Panc1 (cell line): Measurements from ENCODE around the gene SLC7A14. TPM values are rescaled to one million over a fixed set of nuclear protein-coding genes. Genes with fewer than 3 reads are reported as not detected.
A peak's percentile ranks its signal among the peaks of the same experiment; 100 is the strongest.

Experiments
- ATAC-seq: fragments of 200-7000 bp; cut with Tn5 transposase; 2 replicates; pipeline ENCODE4 v1.9.1; 2020; ENCODE audit warnings: mild to moderate bottlenecking, moderate library complexity
- BruUV-seq: library from RNA; stranded (reverse); fragments of 400-500 nt; replicated peaks from 2 replicates; lab custom pipeline; 2021; lab: Mats Ljungman, UMichigan
- CTCF ChIA-PET: fragments of 300-600 bp; sonication (Branson Sonifier 250); formaldehyde crosslinking; loops from one replicate; lab custom pipeline; 2022; ENCODE audit warnings: antibody characterized with exemption; lab: Charles Lee
- POLR2A ChIA-PET: fragments of 300-600 bp; sonication (Branson Sonifier 250); formaldehyde crosslinking; loops from one replicate; lab custom pipeline; 2022; ENCODE audit warnings: antibody characterized with exemption; lab: Charles Lee
- DNase-seq: peaks from one replicate; pipeline ENCODE4 v3.0.0-alpha.2; 2010; ENCODE audit warnings: low read depth, low spot score
- H3K27ac ChIP-seq: 2 replicates; pipeline ENCODE4 v1.5.1; 2011; ENCODE audit warnings: mild to moderate bottlenecking, low read length, inconsistent platforms
- H3K27me3 ChIP-seq: fragments of 200-500 bp; sonication (Bioruptor generic); 2 replicates; pipeline ENCODE4 v1.6.0; 2014; ENCODE audit warnings: low read length, inconsistent platforms; ENCODE audit not compliant: control insufficient read depth, insufficient read depth
- H3K36me3 ChIP-seq: fragments of 200-500 bp; sonication (Bioruptor generic); 2 replicates; pipeline ENCODE4 v1.5.1; 2014; ENCODE audit warnings: inconsistent platforms, mild to moderate bottlenecking, low read length, moderate library complexity; ENCODE audit not compliant: control insufficient read depth, insufficient read depth
- H3K4me1 ChIP-seq: 2 replicates; pipeline ENCODE4 v1.5.1; 2011; ENCODE audit warnings: inconsistent platforms, mild to moderate bottlenecking, low read length, moderate library complexity; ENCODE audit not compliant: control insufficient read depth, insufficient read depth
- H3K4me3 ChIP-seq, 2 experiments: 2 replicates each; pipeline ENCODE4 v1.5.1; 2011 to 2012; ENCODE audit warnings: low read depth in 2 of 2, low read length in 2 of 2, mild to moderate bottlenecking in 2 of 2, inconsistent platforms in 1 of 2, moderate library complexity in 1 of 2
- H3K9me3 ChIP-seq: fragments of 200-500 bp; sonication (Bioruptor generic); 2 replicates; pipeline ENCODE4 v1.5.1; 2014; ENCODE audit warnings: low read depth, mild to moderate bottlenecking, inconsistent platforms, low read length, moderate library complexity; ENCODE audit not compliant: control insufficient read depth, insufficient read depth
- POLR2AphosphoS5 ChIP-seq: IDR thresholded peaks from 2 replicates; pipeline ENCODE4 v1.6.1; 2012; ENCODE audit warnings: mild to moderate bottlenecking, low read depth, low read length, moderate library complexity
- SIN3A ChIP-seq: IDR thresholded peaks from 2 replicates; pipeline ENCODE4 v1.6.1; 2012; ENCODE audit warnings: low read depth, mild to moderate bottlenecking, low read length, moderate library complexity, borderline replicate concordance; ENCODE audit not compliant: insufficient read depth
- TCF7L2 ChIP-seq: IDR thresholded peaks from 2 replicates; pipeline ENCODE4 v1.6.1; 2011; ENCODE audit warnings: mild to moderate bottlenecking, low read depth, low read length, inconsistent platforms
- in situ Hi-C: cut with HindIII; loops from 2 replicates; pipeline ENCODE4 v1.10.0; 2016; ENCODE audit warnings: low sequenced_read_pairs, low pct_unique_long_range_greater_than_20kb
- intact Hi-C: fragments of 100-400 bp; cut with micrococcal nuclease; formaldehyde crosslinking; loops from one replicate; pipeline ENCODE4 v1.10.0; 2022; ENCODE audit not compliant: unreplicated experiment
- total RNA-seq: library from RNA; stranded (reverse); gene quantifications from one replicate; pipeline ENCODE4 v1.2.1, GENCODE V29; 2021; ENCODE audit not compliant: unreplicated experiment
- TF ChIP-seq, protein P1 (sequence below), 2 experiments: IDR thresholded peaks; 2 replicates each; pipeline ENCODE4 v1.6.1; 2011 to 2012; ENCODE audit warnings: low read depth in 2 of 2, control low read depth in 1 of 2, low read length in 1 of 2, mild to moderate bottlenecking in 1 of 2, moderate library complexity in 1 of 2; ENCODE audit not compliant: insufficient read depth in 1 of 2
- TF ChIP-seq, protein P2 (sequence below): fragments of 450-650 bp; IDR thresholded peaks from 2 replicates; pipeline ENCODE4 v1.5.1; 2017; ENCODE audit warnings: mild to moderate bottlenecking

The SLC7A14 gene
- total RNA-seq, 1 experiment from 2014 or later = not detected

GRCh38 chr3:170511371-170511770 is 74.5 kb downstream of the SLC7A14 start:
- 0 out of 2 replicates have a peak, but pooled peaks cover under 1% of the 10 kb centered on the region for H3K4me1 ChIP-seq
- H3K36me3 ChIP-seq = no peaks in the 10 kb centered on the region
- ATAC-seq = no peak
- DNase-seq = no peak
- TF ChIP-seq TCF7L2 (no peak), SIN3A (no peak), POLR2AphosphoS5 (no peak)
- TF ChIP-seq, protein P1, sequence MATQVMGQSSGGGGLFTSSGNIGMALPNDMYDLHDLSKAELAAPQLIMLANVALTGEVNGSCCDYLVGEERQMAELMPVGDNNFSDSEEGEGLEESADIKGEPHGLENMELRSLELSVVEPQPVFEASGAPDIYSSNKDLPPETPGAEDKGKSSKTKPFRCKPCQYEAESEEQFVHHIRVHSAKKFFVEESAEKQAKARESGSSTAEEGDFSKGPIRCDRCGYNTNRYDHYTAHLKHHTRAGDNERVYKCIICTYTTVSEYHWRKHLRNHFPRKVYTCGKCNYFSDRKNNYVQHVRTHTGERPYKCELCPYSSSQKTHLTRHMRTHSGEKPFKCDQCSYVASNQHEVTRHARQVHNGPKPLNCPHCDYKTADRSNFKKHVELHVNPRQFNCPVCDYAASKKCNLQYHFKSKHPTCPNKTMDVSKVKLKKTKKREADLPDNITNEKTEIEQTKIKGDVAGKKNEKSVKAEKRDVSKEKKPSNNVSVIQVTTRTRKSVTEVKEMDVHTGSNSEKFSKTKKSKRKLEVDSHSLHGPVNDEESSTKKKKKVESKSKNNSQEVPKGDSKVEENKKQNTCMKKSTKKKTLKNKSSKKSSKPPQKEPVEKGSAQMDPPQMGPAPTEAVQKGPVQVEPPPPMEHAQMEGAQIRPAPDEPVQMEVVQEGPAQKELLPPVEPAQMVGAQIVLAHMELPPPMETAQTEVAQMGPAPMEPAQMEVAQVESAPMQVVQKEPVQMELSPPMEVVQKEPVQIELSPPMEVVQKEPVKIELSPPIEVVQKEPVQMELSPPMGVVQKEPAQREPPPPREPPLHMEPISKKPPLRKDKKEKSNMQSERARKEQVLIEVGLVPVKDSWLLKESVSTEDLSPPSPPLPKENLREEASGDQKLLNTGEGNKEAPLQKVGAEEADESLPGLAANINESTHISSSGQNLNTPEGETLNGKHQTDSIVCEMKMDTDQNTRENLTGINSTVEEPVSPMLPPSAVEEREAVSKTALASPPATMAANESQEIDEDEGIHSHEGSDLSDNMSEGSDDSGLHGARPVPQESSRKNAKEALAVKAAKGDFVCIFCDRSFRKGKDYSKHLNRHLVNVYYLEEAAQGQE (IDR thresholded peaks at IDR 0.05; ENCODE audit: insufficient read depth in 1 of 2, low read depth in 2 of 2, low read length in 1 of 2) = no peak
- TF ChIP-seq, protein P2, sequence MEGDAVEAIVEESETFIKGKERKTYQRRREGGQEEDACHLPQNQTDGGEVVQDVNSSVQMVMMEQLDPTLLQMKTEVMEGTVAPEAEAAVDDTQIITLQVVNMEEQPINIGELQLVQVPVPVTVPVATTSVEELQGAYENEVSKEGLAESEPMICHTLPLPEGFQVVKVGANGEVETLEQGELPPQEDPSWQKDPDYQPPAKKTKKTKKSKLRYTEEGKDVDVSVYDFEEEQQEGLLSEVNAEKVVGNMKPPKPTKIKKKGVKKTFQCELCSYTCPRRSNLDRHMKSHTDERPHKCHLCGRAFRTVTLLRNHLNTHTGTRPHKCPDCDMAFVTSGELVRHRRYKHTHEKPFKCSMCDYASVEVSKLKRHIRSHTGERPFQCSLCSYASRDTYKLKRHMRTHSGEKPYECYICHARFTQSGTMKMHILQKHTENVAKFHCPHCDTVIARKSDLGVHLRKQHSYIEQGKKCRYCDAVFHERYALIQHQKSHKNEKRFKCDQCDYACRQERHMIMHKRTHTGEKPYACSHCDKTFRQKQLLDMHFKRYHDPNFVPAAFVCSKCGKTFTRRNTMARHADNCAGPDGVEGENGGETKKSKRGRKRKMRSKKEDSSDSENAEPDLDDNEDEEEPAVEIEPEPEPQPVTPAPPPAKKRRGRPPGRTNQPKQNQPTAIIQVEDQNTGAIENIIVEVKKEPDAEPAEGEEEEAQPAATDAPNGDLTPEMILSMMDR = no peak
- BruUV-seq = no TSS peak
- ChIA-PET POLR2A (no interaction called here), CTCF (no interaction called here)
- no peak overlapping the region for H3K27ac ChIP-seq
- intact Hi-C loops = no loop called here
- H3K27me3 ChIP-seq = 0 out of 2 replicates have a peak, but pooled peaks cover 2% of the 10 kb centered on the region
- H3K9me3 ChIP-seq = no peaks in the 10 kb centered on the region
- in situ Hi-C loops = no loop called here
- no peak overlapping the region for H3K4me3 ChIP-seq

GRCh38 chr3:170508839-170509238 is 77.0 kb downstream of the SLC7A14 start:
- no peaks in the 10 kb centered on the region for H3K36me3 ChIP-seq
- POLR2A ChIA-PET = no interaction called here
- no TSS peak for BruUV-seq

More at GRCh38 chr3:170508839-170509238, 77.0 kb downstream of the SLC7A14 start:
- TF ChIP-seq TCF7L2 = no peak
- TF ChIP-seq, protein P1 (IDR thresholded peaks at IDR 0.05; ENCODE audit: insufficient read depth in 1 of 2, low read depth in 2 of 2, low read length in 1 of 2) = no peak
- no peak for TF ChIP-seq POLR2AphosphoS5
- no peak for TF ChIP-seq SIN3A
- ATAC-seq (peak; percentile 48; the same call in 1 of the 2 replicates), DNase-seq (no peak)
- CTCF ChIA-PET = no interaction called here
- Histone ChIP-seq H3K27ac (no peak overlapping the region), H3K4me1 (0 out of 2 replicates have a peak, but pooled peaks cover 3% of the 10 kb centered on the region), H3K9me3 (no peaks in the 10 kb centered on the region), H3K4me3 (no peak overlapping the region), H3K27me3 (0 out of 2 replicates have a peak, but pooled peaks cover 2% of the 10 kb centered on the region)
- in situ Hi-C loops = no loop called here
- intact Hi-C loops = no loop called here
